Measurements from ENCODE around the gene MBNL1.
A peak's percentile ranks its signal among the peaks of the same experiment; 100 is the strongest.

Gene MBNL1

DNA sequence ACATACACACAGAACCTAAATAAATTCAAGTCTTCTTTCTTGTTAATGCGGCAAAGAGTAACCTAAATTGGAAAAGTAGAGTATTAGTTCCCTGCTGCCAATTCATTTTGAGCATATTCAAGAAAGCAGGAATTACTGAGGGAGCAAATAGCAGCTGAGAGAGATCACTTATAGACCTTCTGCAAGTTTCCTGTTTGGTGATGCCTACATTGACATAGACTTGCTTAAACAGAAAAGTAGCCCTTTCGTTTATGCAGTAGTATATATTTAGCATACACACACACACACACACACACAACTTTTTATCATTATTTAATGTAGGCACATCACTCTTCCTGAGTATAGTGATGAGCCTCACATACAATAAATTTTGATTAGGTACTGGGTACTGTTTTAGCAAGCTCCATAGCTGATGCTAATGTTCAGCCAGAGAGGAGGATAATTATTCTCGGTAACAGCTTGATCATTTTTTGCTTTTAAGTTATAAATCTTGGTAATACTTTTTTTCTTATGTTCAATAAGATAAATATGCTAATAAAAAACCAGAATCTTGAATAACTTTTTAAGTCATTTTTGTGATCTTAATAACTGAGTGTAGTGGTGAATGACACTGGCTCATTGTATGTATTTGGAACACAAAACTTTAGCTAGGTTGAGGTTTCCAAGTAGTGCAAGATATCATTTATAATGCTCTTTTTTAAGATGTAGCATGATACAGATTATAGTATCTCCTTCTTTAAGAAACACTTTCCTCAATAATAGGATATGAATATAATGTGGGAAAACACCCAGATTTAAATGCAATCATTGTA, 174.7 kb downstream of the MBNL1 start:
- intact Hi-C loops (cut with DNase I; ENCODE audit: low total_unique reads): loop anchor here (10.0 kb wide), 1 partner anchor 369 kb away; no protein-coding TSS in a partner anchor
- Histone ChIP-seq H3K27me3 (no peaks in the 10 kb centered on the region), H3K4me1 (peaks cover 0 to 94% (median 43%) of the 10 kb centered on the region in 4 donors), H3K27ac (peak overlapping the region; percentile 39 to 50), H3K4me3 (peak overlapping the region in 1 of 2 donors; percentile 5), H3K9me3 (no peaks in the 10 kb centered on the region), H3K36me3 (peaks cover 7 to 16% (median 15%) of the 10 kb centered on the region in 3 donors)
- no peak for DNase-seq
- TF ChIP-seq, protein P1, sequence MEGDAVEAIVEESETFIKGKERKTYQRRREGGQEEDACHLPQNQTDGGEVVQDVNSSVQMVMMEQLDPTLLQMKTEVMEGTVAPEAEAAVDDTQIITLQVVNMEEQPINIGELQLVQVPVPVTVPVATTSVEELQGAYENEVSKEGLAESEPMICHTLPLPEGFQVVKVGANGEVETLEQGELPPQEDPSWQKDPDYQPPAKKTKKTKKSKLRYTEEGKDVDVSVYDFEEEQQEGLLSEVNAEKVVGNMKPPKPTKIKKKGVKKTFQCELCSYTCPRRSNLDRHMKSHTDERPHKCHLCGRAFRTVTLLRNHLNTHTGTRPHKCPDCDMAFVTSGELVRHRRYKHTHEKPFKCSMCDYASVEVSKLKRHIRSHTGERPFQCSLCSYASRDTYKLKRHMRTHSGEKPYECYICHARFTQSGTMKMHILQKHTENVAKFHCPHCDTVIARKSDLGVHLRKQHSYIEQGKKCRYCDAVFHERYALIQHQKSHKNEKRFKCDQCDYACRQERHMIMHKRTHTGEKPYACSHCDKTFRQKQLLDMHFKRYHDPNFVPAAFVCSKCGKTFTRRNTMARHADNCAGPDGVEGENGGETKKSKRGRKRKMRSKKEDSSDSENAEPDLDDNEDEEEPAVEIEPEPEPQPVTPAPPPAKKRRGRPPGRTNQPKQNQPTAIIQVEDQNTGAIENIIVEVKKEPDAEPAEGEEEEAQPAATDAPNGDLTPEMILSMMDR (IDR thresholded peaks at IDR 0.05): no peak

DNA sequence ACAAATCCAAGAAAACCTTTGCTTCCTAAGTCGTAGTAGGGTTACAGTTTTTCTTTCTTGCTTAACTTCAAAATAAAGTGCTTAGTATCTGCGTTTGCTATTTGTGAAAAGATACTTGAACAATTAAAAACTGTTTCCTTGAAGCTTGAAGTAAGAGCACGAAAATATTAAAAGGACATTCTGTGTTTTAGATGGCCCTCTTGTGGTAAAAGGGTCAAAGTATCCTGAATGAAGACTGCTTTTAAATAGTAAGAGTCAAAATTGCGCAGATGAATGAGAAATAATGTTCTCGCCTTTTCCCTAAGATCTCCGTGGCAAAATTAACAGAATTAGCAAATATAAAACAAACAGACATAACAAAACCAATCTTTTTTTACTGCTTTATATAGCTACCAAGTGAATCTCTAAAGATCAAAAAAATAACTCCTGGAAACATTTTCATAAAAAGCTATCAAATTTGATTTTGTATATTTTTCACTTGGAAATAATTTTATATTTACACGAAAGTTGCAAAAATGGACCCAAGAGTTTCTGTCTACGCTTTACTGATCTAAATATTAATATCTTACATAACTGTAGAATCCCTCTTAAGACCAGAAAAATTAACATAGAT, 175.4 kb downstream of the MBNL1 start:
- Histone ChIP-seq H3K27ac (peak overlapping the region; percentile 39 to 50), H3K4me1 (peaks cover 0 to 94% (median 44%) of the 10 kb centered on the region in 4 donors), H3K4me3 (peak overlapping the region in 1 of 2 donors; percentile 1), H3K9me3 (no peaks in the 10 kb centered on the region), H3K27me3 (no peaks in the 10 kb centered on the region), H3K36me3 (peaks cover 7 to 20% (median 15%) of the 10 kb centered on the region in 3 donors)
- DNase-seq: no peak
- intact Hi-C loops (cut with DNase I; ENCODE audit: low total_unique reads): loop anchor here (10.0 kb wide), 1 partner anchor 369 kb away; no protein-coding TSS in a partner anchor
- TF ChIP-seq, protein P1 (IDR thresholded peaks at IDR 0.05): peak; percentile 61 to 80

DNA sequence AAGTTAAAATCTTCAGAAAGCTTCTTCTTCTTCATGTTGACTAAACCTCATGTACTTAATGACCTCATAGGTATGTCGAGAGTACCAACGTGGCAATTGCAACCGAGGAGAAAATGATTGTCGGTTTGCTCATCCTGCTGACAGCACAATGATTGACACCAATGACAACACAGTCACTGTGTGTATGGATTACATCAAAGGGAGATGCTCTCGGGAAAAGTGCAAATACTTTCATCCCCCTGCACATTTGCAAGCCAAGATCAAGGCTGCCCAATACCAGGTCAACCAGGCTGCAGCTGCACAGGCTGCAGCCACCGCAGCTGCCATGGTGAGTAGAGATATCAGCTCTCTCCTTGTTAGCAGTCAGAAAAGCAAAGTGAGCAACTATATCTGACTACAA, 176.5 kb downstream of the MBNL1 start:
- Histone ChIP-seq H3K27me3 (no peaks in the 10 kb centered on the region), H3K4me3 (no peak overlapping the region), H3K9me3 (no peaks in the 10 kb centered on the region), H3K36me3 (peaks cover 12 to 20% (median 16%) of the 10 kb centered on the region in 3 donors), H3K27ac (peak overlapping the region; percentile 39 to 50), H3K4me1 (peaks cover 0 to 94% (median 45%) of the 10 kb centered on the region in 4 donors)
- intact Hi-C loops (cut with DNase I; ENCODE audit: low total_unique reads): loop anchor here (10.0 kb wide), 1 partner anchor 370 kb away; no protein-coding TSS in a partner anchor
- no peak for DNase-seq
- TF ChIP-seq, protein P1 (IDR thresholded peaks at IDR 0.05): no peak

DNA sequence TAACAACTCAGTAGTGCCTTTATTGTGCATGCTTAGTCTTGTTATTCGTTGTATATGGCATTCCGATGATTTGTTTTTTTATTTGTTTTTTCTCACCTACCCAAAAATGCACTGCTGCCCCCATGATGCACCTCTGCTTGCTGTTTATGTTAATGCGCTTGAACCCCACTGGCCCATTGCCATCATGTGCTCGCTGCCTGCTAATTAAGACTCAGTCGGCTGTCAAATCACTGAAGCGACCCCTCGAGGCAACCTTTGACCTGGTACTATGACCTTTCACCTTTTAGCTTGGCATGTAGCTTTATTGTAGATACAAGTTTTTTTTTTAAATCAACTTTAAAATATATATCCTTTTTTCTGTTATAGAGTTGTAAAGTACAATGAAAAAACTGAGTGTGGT, 177.8 kb downstream of the MBNL1 start:
- no peaks in the 10 kb centered on the region for H3K9me3 ChIP-seq
- H3K4me3 ChIP-seq: no peak overlapping the region
- DNase-seq: no peak
- peak overlapping the region; percentile 39 to 50 for H3K27ac ChIP-seq
- peaks cover 0 to 96% (median 53%) of the 10 kb centered on the region in 4 donors for H3K4me1 ChIP-seq
- H3K36me3 ChIP-seq: peaks cover 16 to 20% (median 20%) of the 10 kb centered on the region in 3 donors
- intact Hi-C loops (cut with DNase I; ENCODE audit: low total_unique reads): loop anchor here (10.0 kb wide), 1 partner anchor 372 kb away; no protein-coding TSS in a partner anchor
- TF ChIP-seq, protein P1 (IDR thresholded peaks at IDR 0.05): no peak
- no peaks in the 10 kb centered on the region for H3K27me3 ChIP-seq

DNA sequence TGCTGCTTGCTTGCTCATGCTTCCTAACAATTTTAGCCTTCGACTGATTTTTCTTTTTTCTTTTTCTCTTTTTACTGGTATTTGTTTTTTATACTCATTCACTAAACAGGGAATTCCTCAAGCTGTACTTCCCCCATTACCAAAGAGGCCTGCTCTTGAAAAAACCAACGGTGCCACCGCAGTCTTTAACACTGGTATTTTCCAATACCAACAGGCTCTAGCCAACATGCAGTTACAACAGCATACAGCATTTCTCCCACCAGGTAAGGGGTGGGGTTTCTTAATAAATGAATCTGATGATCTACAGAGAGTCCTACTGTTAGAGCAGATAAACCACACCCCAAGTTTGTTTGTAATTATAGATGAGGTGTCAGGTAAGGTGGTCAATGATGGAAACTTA, 178.8 kb downstream of the MBNL1 start:
- Histone ChIP-seq H3K9me3 (no peaks in the 10 kb centered on the region), H3K36me3 (peaks cover 16 to 26% (median 23%) of the 10 kb centered on the region in 3 donors), H3K4me1 (peaks cover 0 to 96% (median 54%) of the 10 kb centered on the region in 4 donors), H3K27ac (peak overlapping the region; percentile 50 to 52), H3K4me3 (no peak overlapping the region), H3K27me3 (no peaks in the 10 kb centered on the region)
- TF ChIP-seq, protein P1 (IDR thresholded peaks at IDR 0.05): no peak
- no peak for DNase-seq
- intact Hi-C loops (cut with DNase I; ENCODE audit: low total_unique reads): loop anchor here (10.0 kb wide), 1 partner anchor 373 kb away; no protein-coding TSS in a partner anchor
